ENCODE measurements around the gene LRRC55.

GRCh38 chr11:57239348-57239747 is 57.6 kb downstream of the LRRC55 start:
- TF ChIP-seq POLR2AphosphoS5 (IDR thresholded peaks at IDR 0.05; ENCODE audit: low read depth, low read length) (no peak), PAX5 (IDR thresholded peaks at IDR 0.05; ENCODE audit: insufficient read depth, low read length, severe bottlenecking) (no peak)

Data from GM12891 (cell line).